Measurements from ENCODE around the gene JAML.
"Not testable (repeated sequence)": the region's sequence is repeated elsewhere in the genome, so short reads cannot be mapped to it uniquely, and the experiment has no call there.

Gene JAML

DNA sequence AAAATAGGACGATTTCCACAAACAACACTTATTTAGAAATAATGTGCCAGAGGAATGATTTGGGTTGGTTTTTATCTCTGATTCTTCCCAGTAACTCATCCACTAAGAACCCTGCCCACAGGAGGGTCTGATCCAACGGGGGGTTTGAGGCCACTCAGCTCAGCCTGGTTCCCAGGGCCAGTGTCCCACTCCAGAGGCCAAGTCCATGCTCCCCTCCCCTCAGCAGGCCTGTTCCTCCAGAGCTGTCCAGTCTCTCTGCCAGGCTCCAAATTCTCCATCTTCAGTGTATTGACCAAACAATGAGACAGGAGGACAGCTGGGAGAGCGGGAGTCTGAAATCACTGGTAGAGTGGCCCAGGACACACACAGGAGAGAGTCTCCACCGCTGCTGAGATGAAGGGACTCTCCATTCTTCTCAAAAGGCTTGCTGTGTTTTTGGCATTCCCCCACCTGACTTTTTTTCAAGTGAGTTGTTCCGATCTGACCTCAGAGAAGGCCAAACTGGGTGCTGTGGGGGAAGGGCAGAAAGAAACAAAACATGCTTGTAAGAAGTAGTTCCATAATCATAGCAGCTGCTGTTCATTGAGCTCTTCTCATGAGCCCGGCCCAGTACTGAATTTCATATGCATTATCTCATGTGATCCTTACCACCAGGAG, 30.8 kb downstream of the JAML start:
- DNase-seq (ENCODE audit: low spot score) = no peak

DNA sequence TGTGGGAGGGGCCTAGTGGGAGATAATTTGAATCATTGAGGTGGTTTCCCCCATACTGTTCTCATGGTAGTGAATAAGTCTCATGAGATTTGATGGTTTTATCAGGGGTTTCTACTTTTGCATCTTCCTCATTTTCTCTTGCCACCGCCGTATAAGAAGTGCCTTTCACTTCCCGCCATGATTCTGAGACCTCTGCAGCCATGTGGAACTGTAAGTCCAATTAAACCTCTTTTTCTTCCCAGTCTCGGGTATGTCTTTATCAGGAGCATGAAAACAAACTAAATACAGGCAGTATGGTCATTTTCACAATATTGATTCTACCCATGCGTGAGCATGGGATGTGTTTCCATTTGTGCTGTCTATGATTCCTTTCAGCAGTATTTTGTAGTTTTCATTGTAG, 32.0 kb downstream of the JAML start:
- not testable (repeated sequence) for DNase-seq (ENCODE audit: low spot score)

DNA sequence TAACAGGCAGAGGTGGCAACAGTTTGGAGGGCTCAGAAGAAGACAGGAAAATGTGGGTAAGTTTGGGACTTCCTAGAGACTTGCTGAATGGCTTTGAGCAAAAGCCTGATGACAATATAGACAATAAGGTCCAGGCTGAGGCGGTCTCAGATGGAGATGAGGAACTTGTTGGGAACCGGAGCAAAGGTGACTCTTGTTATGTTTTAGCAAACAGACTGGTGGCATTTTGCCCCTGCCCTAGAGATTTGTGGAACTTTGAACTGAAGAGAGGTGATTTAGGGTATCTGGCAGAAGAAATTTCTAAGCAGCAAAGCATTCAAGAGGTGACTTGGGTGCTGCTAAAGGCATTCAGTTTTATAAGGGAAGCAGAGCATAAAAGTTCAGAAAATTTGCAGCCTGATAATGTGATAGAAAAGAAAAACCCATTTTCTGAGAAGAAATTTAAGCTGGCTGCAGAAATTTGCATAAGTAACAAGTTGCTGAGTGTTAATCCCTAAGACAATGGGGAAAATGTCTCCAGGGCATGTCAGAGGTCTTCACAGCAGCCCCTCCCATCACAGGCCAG, 33.8 kb downstream of the JAML start:
- not testable (repeated sequence) for DNase-seq (ENCODE audit: low spot score)

DNA sequence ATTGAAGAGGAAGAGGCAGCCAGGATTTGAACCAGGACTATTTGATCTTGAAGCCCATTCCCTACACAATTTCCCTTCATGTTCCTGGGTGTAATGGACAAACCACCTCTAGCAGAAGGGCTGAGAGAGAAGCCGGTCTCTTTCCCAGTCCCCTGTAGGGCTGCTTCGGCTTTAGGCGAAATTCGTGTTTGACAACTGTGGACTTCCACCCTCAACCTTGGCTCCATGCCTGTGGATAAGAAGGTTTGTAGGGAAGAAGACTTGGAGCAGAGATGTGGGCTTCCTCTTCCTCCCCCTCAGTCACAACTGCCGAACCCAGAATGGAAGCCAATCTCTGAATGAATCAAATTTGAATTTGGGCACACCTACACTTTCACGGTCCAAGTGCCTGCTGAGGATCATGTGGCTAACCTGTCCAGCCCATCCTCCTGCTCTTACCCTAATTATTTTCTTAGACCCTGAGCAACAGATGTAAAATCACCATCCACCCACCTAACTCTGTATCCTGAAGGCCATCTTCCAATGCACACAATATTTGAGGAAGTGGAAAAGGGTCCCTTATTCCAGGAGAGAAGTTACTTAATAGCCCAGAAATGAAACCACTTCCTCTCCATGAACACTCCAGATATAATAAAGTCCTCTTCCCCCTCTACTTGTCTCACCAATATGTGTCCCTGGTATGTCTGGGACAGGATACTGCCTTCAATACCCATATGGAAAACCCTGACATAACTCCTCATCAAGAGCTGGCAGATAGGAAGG, 38.3 kb downstream of the JAML start:
- DNase-seq (ENCODE audit: low spot score) = no peak

DNA sequence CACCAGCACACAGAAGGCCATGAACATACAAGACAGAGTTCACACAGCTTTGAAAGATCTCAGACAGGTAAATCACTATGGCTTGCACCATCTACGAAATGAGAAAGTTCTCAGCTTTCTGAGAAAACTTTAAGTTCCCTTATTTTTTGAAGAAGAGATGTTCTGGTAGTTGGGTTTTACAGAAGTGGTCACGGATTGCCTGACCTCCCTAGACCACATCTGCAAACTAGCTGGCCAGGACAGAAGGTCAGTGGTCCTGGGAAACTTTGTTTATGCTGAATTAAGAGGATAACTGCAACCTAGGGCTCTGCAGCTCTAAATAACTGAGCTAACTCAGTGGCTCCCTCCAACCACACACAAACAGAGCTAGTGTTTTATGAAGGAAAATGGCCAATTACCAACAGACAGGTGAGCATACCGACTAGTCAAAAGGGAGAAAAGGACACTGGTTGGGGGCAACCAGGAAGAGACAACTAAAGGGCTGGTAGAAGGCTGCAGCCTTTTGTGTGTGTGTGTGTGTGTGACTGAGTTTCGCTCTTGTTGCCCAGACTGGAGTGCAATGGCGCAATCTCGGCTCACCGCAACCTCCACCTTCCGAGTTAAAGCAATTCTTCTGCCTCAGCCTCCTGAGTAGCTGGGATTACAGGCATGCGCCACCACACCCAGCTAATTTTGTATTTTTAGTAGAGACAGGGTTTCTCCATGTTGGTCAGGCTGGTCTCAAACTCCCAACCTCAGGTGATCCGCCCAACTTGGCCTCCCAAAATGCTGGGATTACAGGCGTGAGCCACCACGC, 39.8 kb downstream of the JAML start:
- DNase-seq (ENCODE audit: low spot score) = no peak

DNA sequence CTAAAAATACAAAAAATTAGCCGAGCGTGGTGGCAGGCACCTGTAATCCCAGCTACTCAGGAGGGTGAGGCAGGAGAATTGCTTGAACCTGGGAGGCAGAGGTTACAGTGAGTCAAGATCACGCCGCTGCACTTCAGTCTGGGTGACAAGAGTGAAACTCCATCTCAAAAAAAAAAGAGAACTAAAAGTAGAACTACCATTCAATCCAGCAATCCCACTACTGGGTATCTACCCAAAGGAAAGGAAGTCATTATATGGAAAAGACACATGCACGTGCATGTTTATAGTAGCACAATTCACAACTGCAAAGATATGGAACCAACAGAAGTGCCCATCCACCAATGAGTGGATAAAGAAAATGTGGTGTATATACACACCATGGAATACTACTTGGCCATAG, 41.1 kb downstream of the JAML start:
- not testable (repeated sequence) for DNase-seq (ENCODE audit: low spot score)

DNA sequence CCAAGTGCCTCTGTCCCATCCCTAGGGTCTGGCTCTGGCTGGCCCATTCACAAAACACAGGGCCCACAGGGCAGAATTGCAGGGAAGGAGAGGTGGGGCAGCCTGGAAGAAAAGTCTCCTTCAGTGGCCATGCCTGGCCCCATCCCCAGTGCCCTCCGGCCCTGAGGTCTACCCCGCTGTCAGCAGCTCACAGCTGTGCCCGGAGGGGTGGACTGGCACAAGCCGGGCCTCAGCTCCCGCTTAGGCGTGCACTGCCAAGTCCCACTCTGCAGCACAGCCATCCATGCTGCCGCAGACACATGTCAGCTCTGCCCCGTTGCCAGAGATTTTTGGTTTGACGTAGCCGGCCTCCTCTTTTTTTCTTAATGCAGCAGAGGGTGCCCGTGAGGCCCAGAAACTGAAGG, 44.5 kb downstream of the JAML start:
- peak; percentile 43 for DNase-seq (ENCODE audit: low spot score)

DNA sequence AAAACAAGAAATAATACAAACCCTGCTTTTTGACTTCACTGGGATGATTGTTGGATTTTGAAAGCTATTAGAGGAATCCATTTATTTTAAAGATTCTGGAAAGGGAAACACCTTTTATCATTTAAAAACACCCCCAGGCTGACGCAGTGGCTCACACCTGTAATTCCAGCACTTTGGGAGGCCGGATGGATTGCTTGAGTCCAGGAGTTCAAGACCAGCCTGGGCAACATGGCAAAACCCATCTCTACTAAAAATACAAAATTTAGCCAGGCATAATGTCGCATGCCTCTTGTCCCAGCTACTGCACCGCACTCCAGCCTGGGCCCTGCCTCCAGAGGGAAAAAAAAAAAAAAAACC, 48.1 kb downstream of the JAML start:
- no peak for DNase-seq (ENCODE audit: low spot score)

DNA sequence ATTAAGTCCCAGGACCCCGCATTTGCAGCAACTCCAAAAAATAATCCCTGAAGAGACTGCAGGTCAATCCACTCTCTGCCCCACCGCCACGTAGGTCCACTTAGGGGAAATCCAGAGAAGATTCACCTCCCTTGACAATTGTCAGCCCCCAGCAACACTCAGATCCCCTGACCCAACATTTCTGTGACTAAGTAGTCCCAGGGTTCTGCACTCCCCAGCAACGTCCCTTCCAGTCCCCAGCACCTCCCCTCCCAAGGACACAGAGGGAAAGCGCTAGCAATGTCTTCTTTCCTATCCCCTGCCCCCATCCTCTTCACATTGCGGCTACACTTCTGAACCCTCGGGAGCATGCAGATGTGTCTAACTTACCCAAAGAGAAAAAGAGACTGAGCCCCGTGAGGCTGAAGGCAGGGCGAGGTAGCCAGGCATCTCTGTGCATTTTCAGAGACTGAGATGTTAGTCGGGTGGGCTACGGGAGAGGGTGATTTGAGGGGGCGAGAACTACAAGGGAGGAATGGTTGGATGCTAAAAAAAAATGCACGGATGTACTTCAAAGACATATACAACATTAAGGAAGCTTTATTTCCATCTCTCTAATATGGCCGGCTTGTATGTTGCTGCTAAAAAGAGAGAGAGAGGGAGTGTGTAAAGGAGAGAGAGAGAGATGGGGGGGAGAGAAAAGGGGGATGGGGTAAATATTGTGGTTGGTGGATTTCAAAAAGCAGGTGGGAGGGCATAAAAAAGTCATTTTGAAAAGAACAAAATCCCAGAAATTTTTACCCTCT, 48.6 kb downstream of the JAML start, which contains the start of gene SCN2B:
SCN2B (minus strand) TSS at position 647 of the 785 bp plus-strand sequence; CDS start at position 439, 208 bp downstream.
- no peak for DNase-seq (ENCODE audit: low spot score)

DNA sequence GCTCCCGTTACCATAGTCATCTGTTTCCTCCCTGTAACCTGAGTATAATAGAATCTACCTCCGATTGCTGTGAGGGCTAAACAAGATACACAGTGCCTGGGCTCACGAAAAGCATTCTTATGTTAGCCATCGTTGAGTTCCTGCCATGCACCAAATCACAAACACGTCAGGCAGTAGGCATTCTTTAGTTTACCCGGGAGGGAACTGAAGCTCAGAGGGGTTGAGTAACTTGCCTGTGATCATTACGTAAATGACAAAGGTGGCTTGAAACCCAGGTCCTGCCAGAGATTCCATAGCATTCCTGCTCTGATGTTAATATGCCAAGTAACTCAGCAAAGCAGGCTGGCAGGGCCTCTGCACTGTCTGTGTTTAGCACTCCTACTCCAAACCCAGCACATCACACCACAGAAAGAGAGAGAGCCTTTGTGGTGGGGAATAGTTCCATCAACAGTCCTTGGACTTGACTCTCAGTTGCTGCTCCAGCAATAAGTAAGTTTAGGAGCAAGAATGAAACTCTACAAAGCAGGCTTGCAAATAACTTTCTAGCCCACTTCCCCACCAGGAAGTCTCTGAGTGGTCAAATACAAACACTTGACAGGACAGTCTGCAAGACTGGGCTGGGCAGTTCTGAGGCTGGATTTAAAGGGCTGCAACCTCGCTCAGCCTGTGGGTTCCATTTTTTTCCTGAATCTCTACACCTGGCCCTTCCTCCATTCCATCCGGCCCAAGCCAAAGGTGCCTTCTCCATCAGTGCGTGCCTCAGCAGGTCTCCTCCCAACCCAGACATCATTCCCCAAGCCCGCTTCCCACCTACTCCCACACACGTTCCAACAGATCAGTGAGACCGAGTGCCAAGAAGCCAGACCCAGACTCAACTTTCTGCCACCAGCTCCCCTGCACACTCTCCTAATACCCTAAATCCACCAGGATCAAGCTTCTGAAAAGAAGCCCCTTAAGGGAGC, 49.5 kb downstream of the JAML start:
- peak; percentile 36 for DNase-seq (ENCODE audit: low spot score)

DNA sequence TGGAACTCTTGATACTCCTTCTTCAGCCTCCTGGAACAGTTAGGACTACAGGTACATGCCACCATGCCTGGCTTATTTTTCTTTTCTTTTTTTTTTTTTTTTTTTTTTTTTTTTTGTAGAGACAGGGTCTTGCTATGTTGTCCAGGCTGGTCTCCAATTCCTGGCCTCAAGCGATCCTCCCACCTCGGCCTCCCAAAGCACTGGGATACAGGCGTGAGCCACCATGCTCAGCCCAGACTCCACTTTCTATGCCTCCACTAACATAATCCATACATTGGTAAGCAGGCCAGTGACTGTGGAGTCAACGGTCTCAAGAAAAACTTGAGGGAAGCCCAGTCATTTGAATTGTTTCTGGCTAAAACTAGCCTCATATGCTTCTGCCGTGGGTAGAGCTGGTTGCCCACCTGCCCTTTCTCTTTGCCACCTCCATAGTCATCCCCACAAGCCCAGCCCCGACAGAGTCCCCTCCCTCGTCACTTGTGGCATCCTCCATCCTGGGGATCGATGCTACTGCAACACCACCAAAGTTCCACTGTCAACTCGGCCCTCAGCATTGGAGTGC, 50.7 kb downstream of the JAML start:
- no peak for DNase-seq (ENCODE audit: low spot score)

DNA sequence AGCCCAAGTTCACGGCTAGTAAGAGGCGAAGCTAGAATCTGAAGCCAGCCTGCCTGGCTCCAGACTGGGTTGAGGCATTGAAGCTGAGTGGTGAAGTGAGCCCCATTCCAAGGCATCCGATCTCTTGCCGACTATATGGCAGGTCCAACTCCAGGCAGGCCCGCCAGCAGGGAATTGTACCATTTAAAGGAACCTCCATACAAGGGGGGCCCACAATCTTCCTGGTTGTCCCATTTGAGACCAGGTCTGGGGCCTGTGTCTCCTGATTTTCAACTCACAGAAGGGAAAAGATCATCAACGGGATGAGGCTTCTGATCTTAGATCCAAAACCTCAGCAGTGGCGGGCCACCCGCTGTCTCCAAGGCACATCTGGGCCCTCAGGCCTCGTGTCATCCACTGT, 52.5 kb downstream of the JAML start:
- no peak for DNase-seq (ENCODE audit: low spot score)

DNA sequence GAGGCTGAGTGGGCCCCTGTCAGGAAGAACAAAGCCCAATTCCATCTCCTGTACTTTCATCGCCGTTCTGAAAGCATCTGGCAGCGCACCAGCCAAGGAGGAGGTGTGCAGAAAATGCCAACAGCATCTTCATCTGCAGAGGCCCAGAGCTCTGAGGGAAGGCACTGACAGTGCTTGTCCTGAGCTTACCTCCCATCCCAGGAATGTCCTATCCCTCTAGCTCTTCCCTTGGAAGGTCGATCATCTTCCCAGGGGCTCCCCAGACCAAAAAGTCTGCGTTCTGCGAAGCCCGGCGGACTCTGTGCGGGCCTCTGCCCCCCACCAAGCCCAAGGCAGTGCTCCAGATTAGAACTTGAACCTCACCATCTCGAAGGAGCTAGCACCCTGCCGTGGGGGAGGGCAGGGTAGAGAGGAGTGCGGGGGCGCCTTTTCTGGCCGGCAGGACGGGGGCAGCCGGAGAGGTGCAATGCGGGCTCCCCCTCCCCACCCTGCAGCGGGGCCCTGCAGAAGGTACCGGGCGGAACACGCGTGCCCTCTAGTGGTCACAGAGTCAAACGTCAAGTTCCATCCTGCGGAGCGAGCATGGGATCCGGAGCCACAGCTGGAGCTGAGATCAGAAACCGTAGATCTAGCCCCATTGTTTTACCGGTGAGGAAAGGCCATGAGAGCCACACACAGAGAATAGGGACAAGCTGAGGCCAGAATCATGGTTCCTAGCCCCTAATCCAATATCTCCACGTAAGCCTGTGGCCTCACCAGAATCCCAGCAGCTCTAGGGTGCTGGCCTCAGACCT, 53.3 kb downstream of the JAML start:
- peak; percentile 90 for DNase-seq (ENCODE audit: low spot score)

DNA sequence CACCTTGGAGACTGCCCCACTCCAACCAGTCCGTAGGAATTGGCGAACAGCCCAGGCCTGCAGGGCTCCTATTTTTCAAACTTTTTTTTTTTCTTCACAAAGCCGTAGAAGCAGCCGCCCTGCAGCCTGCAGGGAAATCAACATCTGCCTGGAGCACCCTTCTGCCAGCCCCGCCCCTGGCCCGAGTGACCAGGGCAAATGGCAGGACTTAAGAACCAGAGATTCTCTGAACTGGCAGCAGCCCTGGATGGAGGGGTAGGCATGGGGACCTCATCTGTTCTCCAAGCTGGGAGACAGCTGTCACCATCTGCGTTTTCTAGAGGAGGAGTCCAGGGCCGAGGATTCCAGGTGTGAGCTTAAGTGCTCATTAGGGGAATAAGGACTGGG, 53.9 kb downstream of the JAML start:
- DNase-seq (ENCODE audit: low spot score) = no peak

DNA sequence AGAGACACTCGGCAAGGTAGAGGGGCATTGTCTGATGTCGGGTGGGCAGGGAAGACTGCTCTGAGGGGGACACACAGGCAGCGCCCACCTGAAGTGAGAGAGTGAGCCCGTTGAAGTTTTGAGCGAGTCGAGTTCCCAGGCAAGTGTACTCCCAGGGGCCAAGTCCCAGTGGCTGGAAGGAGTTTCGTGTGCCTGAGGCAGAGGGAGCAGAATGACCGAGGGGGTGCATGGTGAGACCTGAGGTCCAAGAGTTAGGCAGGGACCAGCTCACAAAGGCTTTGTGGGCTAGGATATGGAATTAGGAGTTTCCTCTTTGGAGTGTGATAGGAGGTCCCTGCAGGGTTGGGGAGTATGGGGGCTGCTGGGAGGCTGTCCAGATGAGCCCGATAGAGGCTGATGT, 54.6 kb downstream of the JAML start:
- no peak for DNase-seq (ENCODE audit: low spot score)

DNA sequence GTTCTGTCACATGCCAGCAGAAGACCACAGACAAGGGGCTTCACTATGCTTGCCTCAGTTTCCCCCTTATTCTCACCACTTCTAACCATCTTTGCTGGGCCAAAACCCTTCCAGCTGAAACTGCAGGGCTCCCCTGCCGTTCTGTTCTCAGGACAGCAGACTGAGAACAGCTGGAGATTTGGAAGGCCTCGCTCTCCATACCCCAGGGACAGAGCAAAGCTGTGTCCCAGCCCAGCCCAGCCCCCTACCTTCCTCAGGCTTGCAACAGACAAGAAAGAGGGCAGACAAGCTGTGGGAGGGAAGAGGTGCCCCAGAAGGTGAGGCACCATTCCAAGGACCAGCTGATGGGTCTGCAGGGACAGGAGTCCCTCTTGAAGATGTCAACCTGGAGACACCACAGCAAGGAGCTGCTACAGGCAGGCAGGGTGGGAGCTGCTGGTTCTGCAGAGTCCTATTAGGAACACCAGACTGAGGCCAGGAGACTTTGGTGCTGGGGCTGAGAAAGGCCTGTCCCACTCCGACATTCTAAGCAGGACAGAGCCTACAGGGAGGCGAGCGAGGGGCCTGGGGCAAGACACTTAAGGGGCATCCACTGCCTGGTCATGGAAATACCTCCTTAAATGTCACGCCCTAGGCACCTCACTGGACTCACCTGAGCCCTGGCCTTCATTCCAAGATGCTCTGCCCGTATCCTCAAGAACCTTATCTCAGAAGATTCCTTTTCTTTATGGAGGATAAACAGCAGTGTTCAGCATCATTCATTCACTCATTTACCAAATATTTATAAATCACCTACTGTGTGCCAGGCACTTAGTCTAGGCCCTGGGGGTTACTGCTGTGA, 55.3 kb downstream of the JAML start:
- DNase-seq (ENCODE audit: low spot score) = no peak

DNA sequence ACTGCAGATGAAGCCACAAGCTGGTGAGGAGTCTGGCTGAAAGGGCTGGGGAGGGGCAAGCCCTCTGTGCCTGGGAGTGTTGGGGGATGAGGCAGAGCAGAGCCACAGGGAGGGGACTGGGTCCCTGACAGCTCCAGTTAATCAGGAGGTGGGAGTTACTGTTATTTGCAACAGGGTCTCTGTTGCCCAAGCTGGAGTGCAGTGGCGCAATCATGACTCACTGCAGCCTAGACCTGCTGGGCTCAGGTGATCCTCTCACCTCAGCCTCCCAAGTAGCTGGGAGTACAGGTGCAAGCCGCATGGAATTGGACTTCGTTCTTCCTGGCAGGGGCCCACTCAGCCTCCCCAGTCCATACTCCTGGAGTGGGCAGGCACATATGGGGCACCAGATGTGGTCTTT, 56.1 kb downstream of the JAML start:
- no peak for DNase-seq (ENCODE audit: low spot score)

DNA sequence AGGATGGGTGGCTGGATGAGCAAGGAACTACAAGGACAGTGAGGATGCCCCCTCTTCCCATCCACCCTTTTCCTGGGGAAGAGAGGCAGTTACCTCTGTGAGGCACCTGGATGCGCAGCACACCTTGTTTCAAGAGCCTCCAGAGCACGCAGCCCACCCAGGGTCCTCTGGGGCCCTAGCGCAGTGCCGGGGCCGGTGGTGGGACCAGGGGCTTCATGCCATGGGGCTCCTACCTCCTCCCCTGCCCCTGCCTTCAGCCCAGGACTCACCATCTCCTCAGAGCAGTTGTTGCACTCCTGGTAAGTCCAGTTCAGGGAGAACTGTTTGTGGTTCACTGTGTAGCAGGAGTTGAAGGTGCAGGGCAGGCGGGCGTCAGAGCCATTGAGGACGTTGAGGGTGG, 56.5 kb downstream of the JAML start:
- no peak for DNase-seq (ENCODE audit: low spot score)

DNA sequence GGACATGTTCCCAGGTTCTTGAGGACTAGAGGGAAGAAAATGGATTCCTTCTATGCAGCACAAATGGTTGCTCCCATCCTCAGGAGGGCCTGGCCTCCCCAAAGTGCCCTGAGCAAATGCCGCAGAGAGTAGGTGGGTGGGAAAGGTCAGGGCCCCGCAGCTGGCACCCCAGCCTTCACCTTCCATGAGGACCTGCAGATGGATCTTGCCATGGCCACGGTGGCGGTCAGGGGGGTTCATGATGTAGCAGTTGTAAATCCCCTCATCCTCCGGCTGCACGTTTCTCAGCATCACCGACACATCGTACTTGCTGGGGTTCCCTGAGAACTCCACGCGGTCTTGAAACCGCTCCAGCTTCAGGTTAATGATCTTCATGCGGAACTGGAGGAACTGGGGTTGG, 56.9 kb downstream of the JAML start:
- no peak for DNase-seq (ENCODE audit: low spot score)

Data from AG20443 (cell line).